IPS-18c (cell line): Measurements from ENCODE around the gene SLC16A5.
"Not testable (repeated sequence)": the region's sequence is repeated elsewhere in the genome, so short reads cannot be mapped to it uniquely, and the experiment has no call there.

ENCODE experiments used
- H3K4me3 ChIP-seq: 2 replicates; pipeline ENCODE4 v1.7.0; 2013; ENCODE audit warnings: low read depth, mild to moderate bottlenecking, low read length, moderate library complexity; ENCODE audit not compliant: insufficient read depth
- H3K9me3 ChIP-seq: one replicate; pipeline ENCODE4 v1.6.1; 2013; ENCODE audit warnings: mild to moderate bottlenecking, low read length, moderate library complexity; ENCODE audit not compliant: control insufficient read depth, insufficient read depth

SLC16A5 gene

GRCh38 chr17:75116737-75117136, 29.0 kb downstream of the SLC16A5 start:
- no peak overlapping the region for H3K4me3 ChIP-seq
- no peaks in the 10 kb centered on the region for H3K9me3 ChIP-seq

- Histone ChIP-seq H3K4me3 (no peak overlapping the region), H3K9me3 (no peaks in the 10 kb centered on the region)
Measured at GRCh38 chr17:75118307-75118706, 30.6 kb downstream of the SLC16A5 start.

DNA sequence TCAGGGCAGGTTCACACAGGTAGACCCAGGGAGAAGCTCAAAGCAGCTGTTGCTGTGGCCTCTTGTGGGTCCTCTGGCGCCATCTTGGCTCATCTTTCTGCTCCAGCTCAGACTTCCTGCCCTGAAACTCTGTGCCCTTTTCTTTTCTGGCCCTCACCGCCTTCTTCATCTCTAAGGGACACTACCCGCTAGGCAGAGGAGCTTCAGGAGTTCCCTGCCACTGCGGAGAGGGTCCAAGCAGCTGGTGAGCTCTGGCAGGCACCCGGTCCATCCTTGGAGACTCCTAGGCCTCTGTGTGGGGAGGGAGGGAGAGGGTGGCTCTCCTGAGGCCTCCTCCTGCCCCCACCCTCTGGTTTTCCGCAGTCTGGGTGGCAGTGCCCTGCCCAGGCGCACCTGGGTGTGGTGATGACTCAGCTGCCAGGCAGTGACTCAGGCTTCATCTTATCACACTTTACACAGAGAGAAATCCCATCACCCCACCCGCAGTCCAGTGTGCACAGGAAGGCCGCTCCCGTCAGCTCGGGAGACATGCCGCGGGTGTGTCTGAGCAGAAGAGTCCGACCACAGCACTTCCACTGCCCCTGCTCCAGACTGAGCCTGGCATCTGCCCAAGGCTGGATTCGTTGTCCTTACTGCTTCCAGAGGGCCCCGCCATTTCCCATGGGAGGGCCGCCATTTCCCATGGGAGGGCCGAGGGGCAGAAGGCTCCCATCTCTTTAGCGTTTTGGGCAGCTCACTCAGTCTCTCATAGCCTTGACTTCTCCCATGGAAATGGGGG, 36.5 kb downstream of the SLC16A5 start:
- no peak overlapping the region for H3K4me3 ChIP-seq
- no peaks in the 10 kb centered on the region for H3K9me3 ChIP-seq

DNA sequence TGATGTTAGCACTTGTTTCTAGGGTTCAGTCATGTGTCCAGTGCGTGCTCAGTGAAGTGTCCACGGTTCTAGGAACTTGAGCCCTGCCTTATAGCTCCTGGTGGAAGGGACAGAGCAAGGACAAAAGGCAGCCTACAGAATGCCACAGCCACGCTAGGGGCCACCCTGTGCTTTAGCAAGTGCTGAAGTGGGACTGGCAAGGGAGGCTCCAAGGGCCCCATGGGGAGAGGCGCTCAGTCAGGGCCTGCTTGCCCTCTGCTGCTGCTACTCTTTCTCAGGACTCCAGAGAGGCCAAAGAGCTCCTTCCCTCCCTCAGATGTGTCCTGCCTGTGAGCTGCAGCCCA, 37.0 kb downstream of the SLC16A5 start:
- no peak overlapping the region for H3K4me3 ChIP-seq
- H3K9me3 ChIP-seq: no peaks in the 10 kb centered on the region

GRCh38 chr17:75125984-75126383, 38.2 kb downstream of the SLC16A5 start:
- no peaks in the 10 kb centered on the region for H3K9me3 ChIP-seq
- no peak overlapping the region for H3K4me3 ChIP-seq

- H3K4me3 ChIP-seq: no peak overlapping the region
- H3K9me3 ChIP-seq: no peaks in the 10 kb centered on the region
Measured at GRCh38 chr17:75126954-75127353, 39.2 kb downstream of the SLC16A5 start.

GRCh38 chr17:75127936-75128335, 40.2 kb downstream of the SLC16A5 start:
- not testable (repeated sequence) for H3K9me3 ChIP-seq, H3K4me3 ChIP-seq

DNA sequence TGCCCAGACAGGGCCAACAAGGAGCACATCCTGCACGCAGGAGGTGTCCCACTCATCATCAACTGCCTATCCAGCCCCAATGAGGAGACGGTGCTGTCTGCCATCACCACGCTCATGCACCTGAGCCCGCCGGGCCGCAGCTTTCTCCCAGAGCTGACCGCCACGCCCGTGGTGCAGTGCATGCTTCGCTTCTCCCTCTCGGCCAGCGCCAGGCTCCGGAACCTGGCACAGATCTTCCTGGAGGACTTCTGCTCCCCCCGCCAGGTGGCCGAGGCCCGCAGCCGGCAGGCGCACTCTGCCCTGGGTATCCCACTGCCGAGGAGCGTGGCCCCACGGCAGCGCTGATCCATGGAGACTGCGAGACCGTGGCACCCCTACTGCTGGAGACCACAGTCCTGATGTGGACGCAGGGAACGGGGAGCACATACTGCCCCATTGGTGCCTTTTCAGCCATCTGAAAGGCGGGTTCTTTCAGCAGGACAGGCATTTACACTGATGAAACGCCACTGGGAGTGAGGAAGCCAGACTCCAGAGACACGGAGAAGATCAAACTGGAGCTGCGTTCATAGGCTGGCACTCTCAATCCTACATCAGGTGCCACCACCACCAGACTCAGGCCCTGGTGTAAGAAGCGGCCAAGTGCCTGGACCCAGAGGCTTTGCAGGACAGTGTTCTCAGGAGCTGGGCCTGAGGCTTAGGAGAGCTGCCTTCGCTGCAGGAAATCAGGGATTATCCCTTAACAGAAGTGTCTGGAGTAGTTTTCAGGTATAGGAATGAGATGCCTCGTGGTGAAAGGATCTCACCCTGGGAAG, 41.1 kb downstream of the SLC16A5 start:
- no peak overlapping the region for H3K4me3 ChIP-seq
- H3K9me3 ChIP-seq: no peaks in the 10 kb centered on the region

DNA sequence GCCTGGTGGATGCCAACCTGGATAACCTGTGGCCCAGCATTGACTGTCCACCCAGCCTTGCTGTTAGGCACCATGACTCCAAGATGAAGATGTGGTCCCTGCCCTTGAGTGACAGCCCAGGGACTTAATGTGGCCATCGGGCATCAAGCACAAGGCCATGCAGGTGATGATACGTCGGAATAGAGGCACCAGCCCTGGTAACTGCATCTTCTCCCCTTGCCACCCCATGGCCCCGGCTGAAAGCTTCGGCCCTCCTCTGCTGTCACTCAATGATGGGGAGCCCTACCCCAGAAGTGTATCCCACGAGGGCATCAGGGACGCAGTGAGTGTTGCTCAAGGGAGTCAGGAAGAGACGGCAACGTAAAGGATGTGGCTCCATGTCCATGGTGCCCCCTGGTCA, 41.8 kb downstream of the SLC16A5 start:
- no peak overlapping the region for H3K4me3 ChIP-seq

GRCh38 chr17:75130059-75130631, 42.4 kb downstream of the SLC16A5 start:
- peak overlapping the region; percentile 81 for H3K4me3 ChIP-seq
- H3K9me3 ChIP-seq: no peaks in the 10 kb centered on the region

More for the DNA sequence above, 41.8 kb downstream of the SLC16A5 start:
- H3K9me3 ChIP-seq: no peaks in the 10 kb centered on the region

DNA sequence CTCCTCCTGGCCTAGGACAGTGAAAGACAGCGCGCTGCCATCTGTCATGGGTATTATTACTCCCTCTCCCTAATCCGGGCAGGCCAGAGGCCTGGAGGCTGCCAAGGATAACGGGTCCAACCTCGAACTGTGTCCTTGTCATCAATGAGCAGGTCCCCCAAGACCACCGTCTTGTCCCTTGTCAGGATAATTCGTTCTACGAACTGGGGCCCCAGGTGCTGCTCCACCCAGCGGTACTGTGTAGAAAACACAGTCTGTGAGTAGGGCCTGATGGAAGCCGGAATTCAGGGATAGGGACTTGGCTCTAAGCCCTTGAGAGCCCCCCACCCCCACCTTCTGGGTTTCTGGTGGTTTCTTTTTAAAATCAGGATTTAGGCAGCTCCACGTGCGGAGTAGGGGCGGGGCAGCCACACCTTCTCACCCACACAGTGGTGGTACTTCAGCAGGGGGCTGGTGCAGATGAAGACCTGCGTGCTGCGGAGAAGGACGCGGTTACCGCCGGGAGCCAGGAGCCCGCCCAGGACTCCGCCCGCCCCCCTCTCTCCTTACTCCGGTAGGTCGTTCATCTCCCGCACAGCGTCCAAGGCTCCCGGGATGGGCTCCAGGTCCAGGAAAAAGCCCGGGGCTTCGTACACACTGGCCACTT, 43.0 kb downstream of the SLC16A5 start:
- Histone ChIP-seq H3K9me3 (no peaks in the 10 kb centered on the region), H3K4me3 (peak overlapping the region; percentile 81)

GRCh38 chr17:75131278-75132017, 43.7 kb downstream of the SLC16A5 start, which contains the start of gene NT5C:
TSS of gene NT5C (minus strand) at chr17:75131742. CDS start at chr17:75131707, 35 bp downstream.
- H3K4me3 ChIP-seq: peak within 1 kb of the TSS; percentile 81
- no peaks in the 10 kb centered on the region for H3K9me3 ChIP-seq

- H3K4me3 ChIP-seq: peak overlapping the region; percentile 81
- H3K9me3 ChIP-seq: not testable (repeated sequence)
Measured at GRCh38 chr17:75132018-75133000, 44.6 kb downstream of the SLC16A5 start.

DNA sequence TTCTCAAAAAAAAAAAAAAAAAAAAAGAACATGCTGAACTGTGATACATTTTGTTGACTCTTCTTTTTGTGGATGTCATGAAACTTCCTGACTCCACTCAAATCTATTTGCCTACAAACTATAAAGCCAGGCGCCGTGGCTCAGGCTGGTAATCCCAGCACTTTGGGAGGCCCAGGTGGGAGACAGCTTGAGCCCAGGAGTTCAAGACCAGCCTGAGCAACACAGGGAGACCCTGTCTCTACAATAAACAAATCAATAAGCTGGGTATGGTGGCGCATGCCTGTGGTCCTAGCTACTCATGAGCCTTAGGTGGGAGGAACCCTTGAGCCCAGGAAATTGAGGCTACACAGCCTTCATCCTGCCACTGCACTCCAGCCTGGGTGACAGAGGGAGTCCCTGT, 45.2 kb downstream of the SLC16A5 start:
- no peak overlapping the region for H3K4me3 ChIP-seq
- no peaks in the 10 kb centered on the region for H3K9me3 ChIP-seq

DNA sequence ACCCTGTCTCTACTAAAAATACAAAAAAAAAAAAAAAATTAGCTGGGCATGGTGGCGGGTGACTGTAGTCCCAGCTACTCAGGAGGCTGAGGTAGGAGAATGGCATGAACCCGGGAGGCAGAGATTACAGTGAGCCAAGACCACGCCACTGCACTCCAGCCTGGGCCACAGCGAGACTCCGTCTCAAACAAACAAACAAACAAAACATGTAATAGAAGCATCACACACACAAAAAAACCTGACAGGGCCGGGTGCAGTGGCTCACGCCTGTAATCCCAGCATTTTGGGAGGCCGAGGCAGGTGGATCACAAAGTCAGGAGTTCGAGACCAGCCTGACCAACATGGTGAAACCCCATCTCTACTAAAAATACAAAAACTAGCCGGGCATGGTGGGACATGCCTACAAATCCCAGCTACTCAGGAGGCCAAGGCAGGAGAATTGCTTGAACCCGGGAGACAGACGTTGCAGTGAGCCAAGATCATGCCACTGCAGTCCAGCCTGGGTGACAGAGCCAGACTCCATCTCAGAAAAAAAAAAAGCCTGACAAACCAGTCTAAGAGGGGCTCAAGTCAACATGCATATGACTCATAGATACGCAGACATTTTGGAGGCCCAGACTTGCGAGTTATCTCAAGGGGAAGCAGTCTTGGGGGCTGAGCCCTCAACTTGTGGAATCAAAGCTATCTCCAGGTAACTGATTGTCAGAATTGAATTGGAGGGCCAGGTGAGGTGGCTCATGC, 46.0 kb downstream of the SLC16A5 start:
- not testable (repeated sequence) for H3K4me3 ChIP-seq, H3K9me3 ChIP-seq
